H9 (cell line): ENCODE results near the gene CDCP1. TPM values are rescaled to one million over a fixed set of nuclear protein-coding genes. Genes with fewer than 3 reads are reported as not detected.

Experiments used
- DNase-seq: peaks from one replicate; pipeline ENCODE4 v3.0.0-alpha.2; 2017
- H2AFZ ChIP-seq: one replicate; pipeline ENCODE4 v1.6.1; 2013; ENCODE audit warnings: mild to moderate bottlenecking, low read length, control low read depth, moderate library complexity
- H2AK5ac ChIP-seq: 2 replicates; pipeline ENCODE4 v1.6.1; 2013; ENCODE audit warnings: low read length, control low read depth, mixed read lengths; ENCODE audit not compliant: insufficient read length
- H2BK120ac ChIP-seq: one replicate; pipeline ENCODE4 v1.6.1; 2013; ENCODE audit warnings: low read depth, mild to moderate bottlenecking, low read length, control low read depth, inconsistent platforms; ENCODE audit not compliant: poor library complexity, severe bottlenecking
- H2BK12ac ChIP-seq: 2 replicates; pipeline ENCODE4 v1.6.1; 2013; ENCODE audit warnings: low read length, control low read depth, mixed read lengths, low read depth; ENCODE audit not compliant: insufficient read length
- H2BK15ac ChIP-seq: 2 replicates; pipeline ENCODE4 v1.6.1; 2013; ENCODE audit warnings: low read depth, low read length, control low read depth
- H2BK20ac ChIP-seq: one replicate; pipeline ENCODE4 v1.6.1; 2013; ENCODE audit warnings: low read depth, mild to moderate bottlenecking, low read length, control low read depth, inconsistent platforms; ENCODE audit not compliant: poor library complexity, severe bottlenecking
- H2BK5ac ChIP-seq: 2 replicates; pipeline ENCODE4 v1.6.1; 2013; ENCODE audit warnings: low read length, control low read depth, mixed read lengths; ENCODE audit not compliant: insufficient read length
- H3K14ac ChIP-seq: 2 replicates; pipeline ENCODE4 v1.6.1; 2013; ENCODE audit warnings: low read length, control low read depth; ENCODE audit not compliant: insufficient read depth
- H3K18ac ChIP-seq: 2 replicates; pipeline ENCODE4 v1.6.1; 2013; ENCODE audit warnings: low read depth, mild to moderate bottlenecking, mixed read lengths, low read length, control low read depth; ENCODE audit not compliant: insufficient read length
- H3K23ac ChIP-seq: 2 replicates; pipeline ENCODE4 v1.6.1; 2013; ENCODE audit warnings: low read length, control low read depth, mixed read lengths, low read depth; ENCODE audit not compliant: insufficient read length
- H3K23me2 ChIP-seq: 2 replicates; pipeline ENCODE4 v1.6.1; 2013; ENCODE audit warnings: low read depth, mild to moderate bottlenecking, mixed read lengths, low read length, control low read depth; ENCODE audit not compliant: insufficient read length, poor library complexity, severe bottlenecking
- H3K27ac ChIP-seq: 2 replicates; pipeline ENCODE4 v1.5.1; 2013; ENCODE audit warnings: low read length, control low read depth, mixed read lengths, low read depth; ENCODE audit not compliant: insufficient read length
- H3K27me3 ChIP-seq: 2 replicates; pipeline ENCODE4 v1.6.1; 2013; ENCODE audit warnings: low read length, control low read depth, inconsistent platforms; ENCODE audit not compliant: insufficient read depth
- H3K4ac ChIP-seq: 2 replicates; pipeline ENCODE4 v1.6.1; 2013; ENCODE audit warnings: low read depth, mild to moderate bottlenecking, control low read depth, inconsistent platforms, low read length, moderate library complexity
- H3K4me1 ChIP-seq: 2 replicates; pipeline ENCODE4 v1.6.1; 2013; ENCODE audit warnings: low read length, control low read depth, inconsistent platforms; ENCODE audit not compliant: insufficient read depth
- H3K4me2 ChIP-seq: 2 replicates; pipeline ENCODE4 v1.6.1; 2013; ENCODE audit warnings: low read length, control low read depth, mixed read lengths; ENCODE audit not compliant: insufficient read length, insufficient read depth
- H3K56ac ChIP-seq: 2 replicates; pipeline ENCODE4 v1.6.1; 2013; ENCODE audit warnings: low read depth, mild to moderate bottlenecking, mixed read lengths, low read length, control low read depth; ENCODE audit not compliant: insufficient read length
- H3K79me1 ChIP-seq: 2 replicates; pipeline ENCODE4 v1.6.1; 2013; ENCODE audit warnings: low read depth, mild to moderate bottlenecking, moderate library complexity, low read length, control low read depth, inconsistent platforms; ENCODE audit not compliant: insufficient read depth, poor library complexity, severe bottlenecking
- H3K79me2 ChIP-seq: 2 replicates; pipeline ENCODE4 v1.6.1; 2013; ENCODE audit warnings: low read length, control low read depth, inconsistent platforms; ENCODE audit not compliant: insufficient read depth
- H3K9ac ChIP-seq: 2 replicates; pipeline ENCODE4 v1.6.1; 2013; ENCODE audit warnings: low read length, control low read depth, mixed read lengths; ENCODE audit not compliant: insufficient read length; ENCODE audit errors: extremely low read depth
- H3K9me3 ChIP-seq: one replicate; pipeline ENCODE4 v1.6.1; 2013; ENCODE audit warnings: low read depth, low read length, inconsistent platforms; ENCODE audit not compliant: control insufficient read depth
- H3T11ph ChIP-seq: one replicate; pipeline ENCODE4 v1.6.1; 2013; ENCODE audit warnings: mild to moderate bottlenecking, low read length, control low read depth, inconsistent platforms
- H4K20me1 ChIP-seq: one replicate; pipeline ENCODE4 v1.6.1; 2013; ENCODE audit not compliant: control insufficient read depth, insufficient read length, insufficient read depth
- H4K5ac ChIP-seq: 2 replicates; pipeline ENCODE4 v1.6.1; 2013; ENCODE audit warnings: low read depth, mild to moderate bottlenecking, mixed read lengths, low read length, control low read depth; ENCODE audit not compliant: insufficient read length
- H4K8ac ChIP-seq: replicated peaks from 2 replicates; pipeline ENCODE4 v1.6.1; 2013; ENCODE audit warnings: low read length, control low read depth, mixed read lengths, low read depth; ENCODE audit not compliant: insufficient read length
- H4K91ac ChIP-seq: 2 replicates; pipeline ENCODE4 v1.6.1; 2013; ENCODE audit warnings: low read depth, mild to moderate bottlenecking, moderate library complexity, mixed read lengths, low read length, control low read depth; ENCODE audit not compliant: insufficient read length
- H3K27ac Mint-ChIP-seq, 3 experiments: 2 replicates in 2 of 3; 3 replicates in 1 of 3; pipeline ENCODE4 v1.8.0; 2020 to 2021; ENCODE audit warnings: mixed read lengths in 3 of 3, mild to moderate bottlenecking in 1 of 3, moderate library complexity in 1 of 3
- H3K27me3 Mint-ChIP-seq: 2 replicates; pipeline ENCODE4 v1.8.0; 2021; ENCODE audit warnings: low read depth, mild to moderate bottlenecking, moderate library complexity, mixed read lengths
- H3K36me3 Mint-ChIP-seq, 3 experiments: 2 replicates in 2 of 3; 3 replicates in 1 of 3; pipeline ENCODE4 v1.8.0; 2020 to 2021; ENCODE audit warnings: low read depth in 3 of 3, mixed read lengths in 3 of 3; ENCODE audit not compliant: insufficient read depth in 1 of 3
- H3K4me1 Mint-ChIP-seq, 2 experiments: 2 replicates each; pipeline ENCODE4 v1.8.0; 2020; ENCODE audit warnings: mixed read lengths in 2 of 2
- H3K4me3 Mint-ChIP-seq, 2 experiments: 2 replicates in 1 of 2; 3 replicates in 1 of 2; pipeline ENCODE4 v1.8.0; 2020 to 2021; ENCODE audit warnings: mild to moderate bottlenecking in 2 of 2, mixed read lengths in 2 of 2, moderate library complexity in 1 of 2
- H3K9me3 Mint-ChIP-seq, 2 experiments: 2 replicates in 1 of 2; 3 replicates in 1 of 2; pipeline ENCODE4 v1.8.0; 2020; ENCODE audit warnings: mild to moderate bottlenecking in 2 of 2, mixed read lengths in 2 of 2, moderate library complexity in 1 of 2
- WGBS: extraction: QIAGEN DNeasy Blood & Tissue Kit; methylation state at CpG from one replicate; pipeline ENCODE4 v1.1.7; 2013; ENCODE audit warnings: missing lambda C conversion rate, low lambda C conversion rate, mixed read lengths; ENCODE audit not compliant: insufficient read length; ENCODE audit errors: extremely low coverage; 5-methylcytosine and 5-hydroxymethylcytosine counted together
- total RNA-seq: library from RNA; stranded (reverse); gene quantifications from 2 replicates; pipeline ENCODE4 v1.2.1, GENCODE V29; 2021
- TF ChIP-seq, protein P1 (sequence below): fragments of 200-600 bp; sonication (generic); conservative IDR thresholded peaks from 3 replicates; pipeline ENCODE4 v1.8.0; 2021; ENCODE audit warnings: antibody characterized with exemption, mild to moderate bottlenecking

Gene CDCP1
- total RNA-seq, 1 experiment from 2014 or later = 12.9 TPM

DNA sequence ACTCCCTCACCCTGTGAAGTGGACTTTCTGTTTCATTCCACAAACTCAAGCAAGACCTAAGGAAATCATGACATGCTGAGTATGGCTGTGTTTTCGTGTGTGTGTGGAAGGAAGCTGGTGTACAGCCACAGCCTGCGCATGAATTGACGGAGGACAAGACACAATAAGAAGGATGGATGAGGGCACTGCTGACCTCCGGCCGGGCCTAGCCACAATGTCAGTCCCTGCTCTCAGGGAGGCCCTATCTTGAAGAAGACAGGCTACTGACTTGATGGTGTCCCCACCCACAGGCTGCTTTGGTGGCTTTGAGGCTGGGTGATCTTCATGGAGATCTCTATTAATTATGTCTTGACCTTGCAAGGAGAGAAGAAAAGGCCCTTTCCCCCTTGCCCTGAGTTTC is 39.3 kb upstream of the CDCP1 start:
- Histone ChIP-seq H3K56ac (no peak overlapping the region), H3K4me1 (no peaks in the 10 kb centered on the region; the same call in 1 of the 2 replicates), H2BK5ac (no peak overlapping the region), H3K27ac (no peak overlapping the region), H3K27me3 (no peaks in the 10 kb centered on the region), H3K23me2 (no peaks in the 10 kb centered on the region), H2AK5ac (no peak overlapping the region), H4K8ac (no peak overlapping the region), H4K20me1 (no peaks in the 10 kb centered on the region), H3K79me1 (no peaks in the 10 kb centered on the region), H3K9me3 (no peaks in the 10 kb centered on the region), H2BK12ac (no peak overlapping the region), H3K23ac (no peak overlapping the region), H3T11ph (no peak overlapping the region), H3K9ac (no peak overlapping the region), H3K4ac (no peak overlapping the region), H2BK20ac (no peak overlapping the region), H3K14ac (no peak overlapping the region), H3K79me2 (no peaks in the 10 kb centered on the region), H2BK15ac (no peak overlapping the region), H2BK120ac (no peak overlapping the region), H3K18ac (no peak overlapping the region), H4K5ac (no peak overlapping the region), H3K4me2 (no peak overlapping the region), H4K91ac (no peak overlapping the region), H2AFZ (no peak overlapping the region)
- H3K27me3 Mint-ChIP-seq = peaks cover 8% of the 10 kb centered on the region
- TF ChIP-seq, protein P1, sequence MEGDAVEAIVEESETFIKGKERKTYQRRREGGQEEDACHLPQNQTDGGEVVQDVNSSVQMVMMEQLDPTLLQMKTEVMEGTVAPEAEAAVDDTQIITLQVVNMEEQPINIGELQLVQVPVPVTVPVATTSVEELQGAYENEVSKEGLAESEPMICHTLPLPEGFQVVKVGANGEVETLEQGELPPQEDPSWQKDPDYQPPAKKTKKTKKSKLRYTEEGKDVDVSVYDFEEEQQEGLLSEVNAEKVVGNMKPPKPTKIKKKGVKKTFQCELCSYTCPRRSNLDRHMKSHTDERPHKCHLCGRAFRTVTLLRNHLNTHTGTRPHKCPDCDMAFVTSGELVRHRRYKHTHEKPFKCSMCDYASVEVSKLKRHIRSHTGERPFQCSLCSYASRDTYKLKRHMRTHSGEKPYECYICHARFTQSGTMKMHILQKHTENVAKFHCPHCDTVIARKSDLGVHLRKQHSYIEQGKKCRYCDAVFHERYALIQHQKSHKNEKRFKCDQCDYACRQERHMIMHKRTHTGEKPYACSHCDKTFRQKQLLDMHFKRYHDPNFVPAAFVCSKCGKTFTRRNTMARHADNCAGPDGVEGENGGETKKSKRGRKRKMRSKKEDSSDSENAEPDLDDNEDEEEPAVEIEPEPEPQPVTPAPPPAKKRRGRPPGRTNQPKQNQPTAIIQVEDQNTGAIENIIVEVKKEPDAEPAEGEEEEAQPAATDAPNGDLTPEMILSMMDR = no peak
- DNase-seq = no peak
- H3K4me3 Mint-ChIP-seq = no peak overlapping the region
- WGBS = no CpG with 5 or more reads among the region's 5 CpGs
- H3K9me3 Mint-ChIP-seq = no peaks in the 10 kb centered on the region; a peak in 1 of 5 replicates
- peaks cover 12 to 13% of the 10 kb centered on the region in 2 experiments for H3K4me1 Mint-ChIP-seq
- H3K36me3 Mint-ChIP-seq = no peaks in the 10 kb centered on the region
- no peak overlapping the region for H3K27ac Mint-ChIP-seq
